H1 (cell line): ENCODE measurements around the gene DNAI1. TPM values are rescaled to one million over a fixed set of nuclear protein-coding genes. Genes with fewer than 3 reads are reported as not detected.

Experiments used
- CTCF ChIA-PET: fragments of 300-600 bp; sonication (Branson Sonifier 250); formaldehyde crosslinking; loops from one replicate; lab custom pipeline; 2021; ENCODE audit not compliant: partially characterized antibody; lab: Charles Lee
- POLR2A ChIA-PET: fragments of 300-600 bp; sonication (Branson Sonifier 250); formaldehyde crosslinking; loops from one replicate; lab custom pipeline; 2021; ENCODE audit warnings: inconsistent platforms; ENCODE audit not compliant: partially characterized antibody; lab: Charles Lee
- DNase-seq, 2 experiments: peaks; one replicate each; pipeline versions ENCODE4 v3.0.0 to v3.0.0-alpha.2; 2010 to 2022; ENCODE audit warnings: low spot score in 2 of 2, low read depth in 1 of 2, mixed read lengths in 1 of 2
- FAIRE-seq: peaks from 2 replicates; lab custom pipeline; 2011; peaks lifted over from hg19 to GRCh38; lab: Jason Lieb, UNC
- H2AFZ ChIP-seq: 2 replicates; pipeline ENCODE4 v1.8.1; 2012; ENCODE audit warnings: low read length, inconsistent platforms
- H2AK5ac ChIP-seq: 2 replicates; pipeline ENCODE4 v1.6.1; 2013; ENCODE audit warnings: low read depth, low read length
- H2BK120ac ChIP-seq: replicated peaks from 2 replicates; pipeline ENCODE3; 2013; ENCODE audit warnings: low read depth, low read length, inconsistent platforms
- H2BK12ac ChIP-seq: 2 replicates; pipeline ENCODE4 v1.6.1; 2013; ENCODE audit warnings: low read depth, low read length
- H2BK15ac ChIP-seq: 2 replicates; pipeline ENCODE4 v1.6.1; 2013; ENCODE audit warnings: low read length
- H2BK20ac ChIP-seq: 2 replicates; pipeline ENCODE4 v1.6.1; 2013; ENCODE audit warnings: low read length
- H2BK5ac ChIP-seq: 2 replicates; pipeline ENCODE4 v1.6.1; 2013; ENCODE audit warnings: low read depth, low read length
- H3K14ac ChIP-seq: 2 replicates; pipeline ENCODE4 v1.6.1; 2013; ENCODE audit warnings: inconsistent platforms; ENCODE audit not compliant: insufficient read length
- H3K18ac ChIP-seq: 2 replicates; pipeline ENCODE4 v1.6.1; 2013; ENCODE audit warnings: low read length; ENCODE audit errors: extremely low read depth
- H3K23ac ChIP-seq: 2 replicates; pipeline ENCODE4 v1.6.1; 2013; ENCODE audit warnings: inconsistent platforms; ENCODE audit not compliant: insufficient read length
- H3K23me2 ChIP-seq: 2 replicates; pipeline ENCODE4 v1.6.1; 2013; ENCODE audit warnings: low read depth, low read length
- H3K27ac ChIP-seq: 2 replicates; pipeline ENCODE4 v1.6.1; 2011; ENCODE audit warnings: low read depth, low read length, inconsistent platforms
- H3K27me3 ChIP-seq, 4 experiments: replicated peaks in 1 of 4; 1 replicate in 1 of 4; 2 replicates in 3 of 4; pipeline versions ENCODE4 v1.6.1 to v1.8.1; 2011 to 2013; ENCODE audit warnings: low read length in 3 of 4, mild to moderate bottlenecking in 3 of 4, inconsistent platforms in 2 of 4, mixed read lengths in 2 of 4, moderate library complexity in 1 of 4; ENCODE audit not compliant: control insufficient read depth in 3 of 4, insufficient read depth in 3 of 4; ENCODE audit errors: extremely low read depth in 1 of 4
- H3K36me3 ChIP-seq, 4 experiments: 2 replicates each; pipeline versions ENCODE4 v1.6.1 to v1.8.1; 2011 to 2013; ENCODE audit warnings: mild to moderate bottlenecking in 4 of 4, low read length in 3 of 4, moderate library complexity in 2 of 4, control low read depth in 1 of 4, inconsistent platforms in 1 of 4; ENCODE audit not compliant: insufficient read depth in 4 of 4, control insufficient read depth in 2 of 4
- H3K4ac ChIP-seq: replicated peaks from 2 replicates; pipeline ENCODE3; 2013; ENCODE audit warnings: low read length, low read depth, mixed read lengths, inconsistent platforms; ENCODE audit not compliant: insufficient read length
- H3K4me1 ChIP-seq, 4 experiments: replicated peaks in 1 of 4; 1 replicate in 1 of 4; 2 replicates in 3 of 4; pipeline versions ENCODE4 v1.6.1 to v1.8.1; 2011 to 2013; ENCODE audit warnings: low read length in 3 of 4, inconsistent platforms in 2 of 4, mixed read lengths in 1 of 4; ENCODE audit not compliant: insufficient read depth in 4 of 4, control insufficient read depth in 3 of 4
- H3K4me2 ChIP-seq, 2 experiments: 2 replicates each; pipeline versions ENCODE4 v1.6.1 to v1.8.1; 2011 to 2013; ENCODE audit warnings: low read depth in 2 of 2, low read length in 2 of 2, control low read depth in 1 of 2, inconsistent platforms in 1 of 2, mild to moderate bottlenecking in 1 of 2; ENCODE audit not compliant: insufficient read depth in 1 of 2
- H3K4me3 ChIP-seq, 4 experiments: fragments of 200-600, 300-600 bp in 1 of 4; sonication (generic), shearing (Covaris generic), sonication (Bioruptor Twin) in 1 of 4; 2 replicates each; pipeline versions ENCODE4 v1.5.1 to v1.8.1; 2011 to 2016; ENCODE audit warnings: low read length in 4 of 4, low read depth in 3 of 4, control low read depth in 2 of 4, inconsistent platforms in 2 of 4, mild to moderate bottlenecking in 2 of 4, mixed read lengths in 1 of 4, moderate library complexity in 1 of 4; ENCODE audit not compliant: insufficient read depth in 2 of 4; ENCODE audit errors: extremely low read depth in 1 of 4
- H3K56ac ChIP-seq: replicated peaks from 2 replicates; pipeline ENCODE3; 2013; ENCODE audit warnings: low read depth, mild to moderate bottlenecking, mixed read lengths, low read length, inconsistent platforms; ENCODE audit not compliant: insufficient read length
- H3K79me1 ChIP-seq: 2 replicates; pipeline ENCODE4 v1.6.1; 2013; ENCODE audit warnings: low read depth, low read length, control low read depth
- H3K79me2 ChIP-seq, 2 experiments: 2 replicates each; pipeline versions ENCODE4 v1.6.1 to v1.8.1; 2012 to 2013; ENCODE audit warnings: low read length in 2 of 2, mild to moderate bottlenecking in 2 of 2, inconsistent platforms in 1 of 2; ENCODE audit not compliant: insufficient read depth in 2 of 2, control insufficient read depth in 1 of 2
- H3K9ac ChIP-seq, 4 experiments: replicated peaks in 1 of 4; 1 replicate in 1 of 4; 2 replicates in 3 of 4; pipeline versions ENCODE4 v1.6.1 to v1.8.1; 2011 to 2013; ENCODE audit warnings: low read depth in 3 of 4, low read length in 3 of 4, control low read depth in 2 of 4, mild to moderate bottlenecking in 2 of 4, moderate library complexity in 2 of 4, inconsistent platforms in 1 of 4; ENCODE audit errors: extremely low read depth in 1 of 4
- H3K9me3 ChIP-seq, 2 experiments: 2 replicates each; pipeline versions ENCODE4 v1.6.1 to v1.8.1; 2012 to 2013; ENCODE audit warnings: mild to moderate bottlenecking in 2 of 2, moderate library complexity in 2 of 2, control low read depth in 1 of 2, inconsistent platforms in 1 of 2, low read depth in 1 of 2, low read length in 1 of 2, mixed read lengths in 1 of 2; ENCODE audit not compliant: insufficient read depth in 2 of 2
- H4K20me1 ChIP-seq, 2 experiments: replicated peaks in 1 of 2; 2 replicates each; pipeline versions ENCODE3 to v1.8.1; 2011 to 2013; ENCODE audit warnings: inconsistent platforms in 2 of 2, low read length in 2 of 2, mild to moderate bottlenecking in 1 of 2; ENCODE audit not compliant: insufficient read depth in 2 of 2, control insufficient read depth in 1 of 2
- H4K5ac ChIP-seq: 2 replicates; pipeline ENCODE4 v1.6.1; 2013; ENCODE audit warnings: low read length, low read depth, mixed read lengths, inconsistent platforms; ENCODE audit not compliant: insufficient read length
- H4K8ac ChIP-seq: 2 replicates; pipeline ENCODE4 v1.8.0; 2013; ENCODE audit warnings: mild to moderate bottlenecking, moderate library complexity, low read length, inconsistent platforms; ENCODE audit not compliant: insufficient read depth; ENCODE audit errors: extremely low read depth
- H4K91ac ChIP-seq: replicated peaks from 2 replicates; pipeline ENCODE3; 2013; ENCODE audit warnings: low read length, mixed read lengths, inconsistent platforms; ENCODE audit not compliant: insufficient read length
- GTF2F1 ChIP-seq: IDR thresholded peaks from 2 replicates; pipeline ENCODE4 v1.6.1; 2012; ENCODE audit warnings: low read depth, low read length, improper control_type of control experiment, borderline replicate concordance
- SIN3A ChIP-seq, 2 experiments: IDR thresholded peaks in 1 of 2; conservative IDR thresholded peaks in 1 of 2; 2 replicates each; pipeline ENCODE4 v1.6.1; 2011 to 2012; ENCODE audit warnings: low read length in 2 of 2, improper control_type of control experiment in 1 of 2, low read depth in 1 of 2, mild to moderate bottlenecking in 1 of 2
- TEAD4 ChIP-seq: IDR thresholded peaks from 2 replicates; pipeline ENCODE4 v1.6.1; 2012; ENCODE audit warnings: low read depth, low read length, inconsistent platforms, mixed read lengths
- YY1 ChIP-seq: IDR thresholded peaks from 2 replicates; pipeline ENCODE4 v1.6.1; 2011; ENCODE audit warnings: low read depth, mild to moderate bottlenecking, low read length
- WGBS, 2 experiments: shearing (Covaris generic) in 1 of 2; methylation state at CpG; one replicate each; pipeline versions ENCODE4 v1.1.6 to v1.1.7; 2013 to 2015; ENCODE audit warnings: low lambda C conversion rate in 2 of 2, mixed read lengths in 2 of 2, inconsistent platforms in 1 of 2, low coverage in 1 of 2, missing lambda C conversion rate in 1 of 2; ENCODE audit not compliant: insufficient replicate concordance in 2 of 2, insufficient coverage in 1 of 2, insufficient read length in 1 of 2; ENCODE audit errors: extremely low coverage in 1 of 2, missing lambda C conversion rate in 1 of 2; 5-methylcytosine and 5-hydroxymethylcytosine counted together
- polyA plus RNA-seq, 7 experiments: library from polyadenylated mRNA; depleted of rRNA in 3 of 7; stranded (reverse) in 5 of 7; unstranded in 2 of 7; fragments of >200 nt in 5 of 7; fragments of 200-250 nt in 2 of 7; gene quantifications; 1 replicate in 5 of 7; 2 replicates in 1 of 7; 4 replicates in 1 of 7; pipeline versions ENCODE4 v1.2.1 to v1.2.3, GENCODE V29; 2011 to 2013; ENCODE audit warnings: missing spikeins in 2 of 7, mixed read lengths in 2 of 7
- total RNA-seq: library from RNA; stranded (reverse); fragmentation: NEBNext Ultra II Directional; extraction: Animal tissue kit (Norgen Biotek cat#: 25700); gene quantifications from 2 replicates; pipeline ENCODE4 v1.2.1, GENCODE V29; 2021

DNAI1 gene
- total and polyA plus RNA-seq, 2 of the 8 experiments (the other 6 are each of a cell fraction or from before 2014, with no cell fraction given) = 0.37 to 0.54 TPM

DNA sequence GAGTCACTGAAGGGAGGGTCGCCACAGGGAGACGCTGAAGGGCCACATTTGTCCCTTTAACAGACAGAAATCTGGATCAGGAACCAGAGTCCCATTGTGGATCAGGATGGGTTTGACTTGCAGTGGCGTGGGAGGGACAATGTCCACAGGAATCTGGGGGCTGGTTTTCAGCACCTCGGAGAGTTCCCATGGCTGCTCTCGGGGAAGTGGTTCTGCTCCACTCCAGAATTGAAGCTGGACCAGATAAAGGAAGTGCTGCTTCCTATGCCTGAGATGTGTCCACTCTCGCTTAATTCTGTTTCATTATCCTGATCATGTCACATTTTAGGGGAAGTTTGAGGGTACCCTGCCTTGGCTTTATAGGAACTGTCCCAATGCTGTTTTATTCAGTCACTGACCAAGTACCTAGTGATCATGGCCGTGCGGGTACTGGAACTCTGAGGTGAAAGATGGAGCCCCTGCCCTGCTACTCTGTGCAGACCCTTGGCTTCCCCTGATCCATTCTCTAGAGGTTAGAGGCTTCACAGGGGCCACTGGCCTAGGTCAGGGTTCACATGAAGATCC lies 35.4 kb downstream of the DNAI1 start:
- 46% methylated on average over 8 of the region's 8 CpGs; no CpG with 5 or more reads in 1 of the 2 experiments for WGBS, 2 experiments
- Histone ChIP-seq H3K4me3 (no peak overlapping the region), H3K18ac (no peak overlapping the region), H2BK5ac (no peak overlapping the region), H3K36me3 (no peaks in the 10 kb centered on the region), H2BK120ac (no peak overlapping the region), H3K79me1 (no peaks in the 10 kb centered on the region), H3K56ac (no peak overlapping the region), H3K4ac (no peak overlapping the region), H3K23me2 (no peaks in the 10 kb centered on the region), H3K4me1 (no peaks in the 10 kb centered on the region), H3K14ac (no peak overlapping the region), H2BK15ac (no peak overlapping the region), H4K20me1 (no peaks in the 10 kb centered on the region), H4K91ac (no peak overlapping the region), H2BK12ac (no peak overlapping the region), H3K9me3 (no peaks in the 10 kb centered on the region), H3K23ac (no peak overlapping the region), H3K4me2 (no peak overlapping the region), H4K8ac (no peak overlapping the region), H3K27me3 (no peaks in the 10 kb centered on the region; a peak in 1 of 7 replicates), H2BK20ac (no peak overlapping the region), H3K9ac (no peak overlapping the region), H3K27ac (no peak overlapping the region), H2AK5ac (no peak overlapping the region), H2AFZ (no peak overlapping the region), H4K5ac (no peak overlapping the region), H3K79me2 (no peaks in the 10 kb centered on the region)
- TF ChIP-seq GTF2F1 (no peak), SIN3A (conservative IDR thresholded peaks at IDR 0.05 in 1 of 2, IDR thresholded peaks at IDR 0.05 in 1 of 2; ENCODE audit: low read depth in 1 of 2, low read length in 2 of 2) (peak in 1 of 2 experiments; percentile 70; a peak in 2 of 4 replicates), YY1 (0 out of 2 replicates have a peak, but pooled peaks have one; percentile 56), TEAD4 (peak; percentile 45; the same call in 1 of the 2 replicates)
- CTCF ChIA-PET = interaction anchor here (0.7 to 9.6 kb wide), 18 partner anchors 7 to 111 kb away, joined by 3 to 72 read pairs (median 5); no protein-coding TSS in a partner anchor
- FAIRE-seq (peak; percentile 78), DNase-seq (peak in 1 of 2 experiments; percentile 84)
- POLR2A ChIA-PET = interaction anchor here (0.8 kb wide), 1 partner anchor 77 kb away, joined by 3 read pairs; no protein-coding TSS in a partner anchor
